Muscle layer of duodenum (tissue), 2 donors: Measurements from ENCODE around the gene SLC44A5.

Experiments
- H3K27ac ChIP-seq: one replicate; pipeline ENCODE4 v1.7.0; 2013; ENCODE audit warnings: mild to moderate bottlenecking, low read length
- H3K27me3 ChIP-seq: one replicate; pipeline ENCODE4 v1.7.0; 2013; ENCODE audit warnings: low read depth, mild to moderate bottlenecking, control low read depth, low read length
- H3K36me3 ChIP-seq, 2 donors: one replicate each; pipeline ENCODE4 v1.7.0; 2013; ENCODE audit warnings: low read length in 2 of 2, control low read depth in 1 of 2, mild to moderate bottlenecking in 1 of 2; ENCODE audit not compliant: insufficient read depth in 2 of 2, control insufficient read depth in 1 of 2
- H3K4me1 ChIP-seq, 2 donors: one replicate each; pipeline ENCODE4 v1.7.0; 2013; ENCODE audit warnings: low read length in 2 of 2, mild to moderate bottlenecking in 2 of 2, control low read depth in 1 of 2, moderate library complexity in 1 of 2; ENCODE audit not compliant: insufficient read depth in 2 of 2, control insufficient read depth in 1 of 2
- H3K4me3 ChIP-seq, 2 donors: one replicate each; pipeline ENCODE4 v1.7.0; 2013; ENCODE audit warnings: low read length in 2 of 2, low read depth in 1 of 2, mild to moderate bottlenecking in 1 of 2
- H3K9me3 ChIP-seq, 2 donors: one replicate each; pipeline ENCODE4 v1.7.0; 2013; ENCODE audit warnings: low read length in 2 of 2, control low read depth in 1 of 2, mild to moderate bottlenecking in 1 of 2; ENCODE audit not compliant: control insufficient read depth in 1 of 2
- donor health status: healthy.

Gene SLC44A5

GRCh38 chr1:75543705-75544104 is 67.2 kb downstream of the SLC44A5 start:
- Histone ChIP-seq H3K36me3 (no peaks in the 10 kb centered on the region), H3K9me3 (no peaks in the 10 kb centered on the region), H3K4me3 (no peak overlapping the region), H3K27me3 (no peaks in the 10 kb centered on the region), H3K27ac (no peak overlapping the region), H3K4me1 (peaks cover 0 to 3% of the 10 kb centered on the region in 2 donors)

- H3K36me3 ChIP-seq: no peaks in the 10 kb centered on the region
- no peaks in the 10 kb centered on the region for H3K27me3 ChIP-seq
- H3K4me3 ChIP-seq: no peak overlapping the region
- no peak overlapping the region for H3K27ac ChIP-seq
- H3K4me1 ChIP-seq: peaks cover 0 to 3% of the 10 kb centered on the region in 2 donors
- no peaks in the 10 kb centered on the region for H3K9me3 ChIP-seq
Observed at GRCh38 chr1:75542818-75543570, 67.9 kb downstream of the SLC44A5 start.

GRCh38 chr1:75539230-75540116 is 71.4 kb downstream of the SLC44A5 start:
- Histone ChIP-seq H3K4me3 (no peak overlapping the region), H3K9me3 (no peaks in the 10 kb centered on the region), H3K27ac (no peak overlapping the region), H3K27me3 (no peaks in the 10 kb centered on the region), H3K4me1 (peaks cover 0 to 3% of the 10 kb centered on the region in 2 donors), H3K36me3 (no peaks in the 10 kb centered on the region)

GRCh38 chr1:75533085-75533484 is 77.8 kb downstream of the SLC44A5 start:
- Histone ChIP-seq H3K27me3 (no peaks in the 10 kb centered on the region), H3K4me3 (no peak overlapping the region), H3K27ac (no peak overlapping the region), H3K36me3 (no peaks in the 10 kb centered on the region), H3K4me1 (no peaks in the 10 kb centered on the region), H3K9me3 (no peaks in the 10 kb centered on the region)

- no peaks in the 10 kb centered on the region for H3K27me3 ChIP-seq
- H3K9me3 ChIP-seq: no peaks in the 10 kb centered on the region
- no peaks in the 10 kb centered on the region for H3K36me3 ChIP-seq
- no peak overlapping the region for H3K4me3 ChIP-seq
- no peak overlapping the region for H3K27ac ChIP-seq
- H3K4me1 ChIP-seq: no peaks in the 10 kb centered on the region
Observed at GRCh38 chr1:75531570-75531969, 79.3 kb downstream of the SLC44A5 start.

GRCh38 chr1:75529488-75529887 is 81.4 kb downstream of the SLC44A5 start:
- Histone ChIP-seq H3K4me3 (no peak overlapping the region), H3K4me1 (no peaks in the 10 kb centered on the region), H3K36me3 (no peaks in the 10 kb centered on the region), H3K27ac (no peak overlapping the region), H3K27me3 (no peaks in the 10 kb centered on the region), H3K9me3 (no peaks in the 10 kb centered on the region)

- Histone ChIP-seq H3K36me3 (no peaks in the 10 kb centered on the region), H3K27ac (no peak overlapping the region), H3K27me3 (no peaks in the 10 kb centered on the region), H3K4me3 (no peak overlapping the region), H3K9me3 (no peaks in the 10 kb centered on the region), H3K4me1 (no peaks in the 10 kb centered on the region)
Observed at GRCh38 chr1:75528001-75528400, 82.9 kb downstream of the SLC44A5 start.

GRCh38 chr1:75522389-75522788 is 88.5 kb downstream of the SLC44A5 start:
- H3K4me3 ChIP-seq: no peak overlapping the region
- no peaks in the 10 kb centered on the region for H3K4me1 ChIP-seq
- H3K27ac ChIP-seq: no peak overlapping the region
- no peaks in the 10 kb centered on the region for H3K36me3 ChIP-seq
- no peaks in the 10 kb centered on the region for H3K27me3 ChIP-seq
- H3K9me3 ChIP-seq: no peaks in the 10 kb centered on the region

GRCh38 chr1:75521658-75522057 is 89.3 kb downstream of the SLC44A5 start:
- H3K4me1 ChIP-seq: no peaks in the 10 kb centered on the region
- no peaks in the 10 kb centered on the region for H3K9me3 ChIP-seq
- no peak overlapping the region for H3K4me3 ChIP-seq
- H3K27ac ChIP-seq: no peak overlapping the region
- H3K36me3 ChIP-seq: no peaks in the 10 kb centered on the region
- H3K27me3 ChIP-seq: no peaks in the 10 kb centered on the region

- Histone ChIP-seq H3K36me3 (no peaks in the 10 kb centered on the region), H3K27ac (no peak overlapping the region), H3K9me3 (no peaks in the 10 kb centered on the region), H3K4me1 (no peaks in the 10 kb centered on the region), H3K27me3 (no peaks in the 10 kb centered on the region), H3K4me3 (no peak overlapping the region)
Observed at GRCh38 chr1:75520862-75521475, 89.9 kb downstream of the SLC44A5 start.

GRCh38 chr1:75519651-75520427 is 91.1 kb downstream of the SLC44A5 start:
- Histone ChIP-seq H3K27me3 (no peaks in the 10 kb centered on the region), H3K4me1 (no peaks in the 10 kb centered on the region), H3K27ac (no peak overlapping the region), H3K4me3 (no peak overlapping the region), H3K36me3 (no peaks in the 10 kb centered on the region), H3K9me3 (no peaks in the 10 kb centered on the region)
